Measurements from ENCODE around the gene ELOVL6.

Gene ELOVL6

DNA sequence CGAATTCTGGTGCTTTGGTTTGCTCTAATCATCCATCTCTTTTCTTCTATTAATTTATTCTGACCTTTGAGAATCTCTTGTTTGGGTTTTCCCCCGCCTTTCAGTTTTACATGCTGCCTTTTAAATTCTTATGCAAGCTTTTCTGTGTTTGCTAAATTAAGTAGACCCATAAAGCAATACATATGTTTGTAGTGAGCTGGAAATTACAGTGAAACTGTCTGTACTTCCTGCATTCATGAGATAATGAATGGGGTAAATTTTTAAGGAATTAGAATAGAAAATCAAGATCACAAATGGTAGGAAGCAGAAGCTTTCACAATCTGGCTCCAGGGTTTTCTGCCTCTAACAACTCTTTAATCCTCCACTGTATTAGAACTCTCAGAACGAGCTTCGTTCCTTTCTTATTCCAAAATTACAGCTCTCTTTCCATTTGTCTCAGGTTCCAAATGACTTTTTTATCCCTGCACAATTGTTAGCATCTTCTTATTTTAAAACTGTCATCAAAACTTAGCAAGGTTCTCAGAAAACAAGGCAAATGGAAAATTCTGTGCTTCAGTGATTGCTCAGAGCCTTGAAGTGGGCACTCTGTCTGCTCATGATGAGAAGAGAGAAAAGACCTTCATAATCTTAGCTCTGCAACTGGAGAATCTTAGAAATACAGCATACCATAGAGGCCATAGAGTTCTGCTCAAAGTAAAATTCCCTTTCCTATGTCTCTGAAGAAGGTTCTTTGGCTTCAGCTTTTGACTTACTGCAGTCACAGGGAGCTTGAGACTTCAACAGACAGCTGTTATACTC is 177.6 kb downstream of the ELOVL6 start:
- H3K4me3 ChIP-seq (ENCODE audit: low read length) = no peak overlapping the region
- TF ChIP-seq, protein P1, sequence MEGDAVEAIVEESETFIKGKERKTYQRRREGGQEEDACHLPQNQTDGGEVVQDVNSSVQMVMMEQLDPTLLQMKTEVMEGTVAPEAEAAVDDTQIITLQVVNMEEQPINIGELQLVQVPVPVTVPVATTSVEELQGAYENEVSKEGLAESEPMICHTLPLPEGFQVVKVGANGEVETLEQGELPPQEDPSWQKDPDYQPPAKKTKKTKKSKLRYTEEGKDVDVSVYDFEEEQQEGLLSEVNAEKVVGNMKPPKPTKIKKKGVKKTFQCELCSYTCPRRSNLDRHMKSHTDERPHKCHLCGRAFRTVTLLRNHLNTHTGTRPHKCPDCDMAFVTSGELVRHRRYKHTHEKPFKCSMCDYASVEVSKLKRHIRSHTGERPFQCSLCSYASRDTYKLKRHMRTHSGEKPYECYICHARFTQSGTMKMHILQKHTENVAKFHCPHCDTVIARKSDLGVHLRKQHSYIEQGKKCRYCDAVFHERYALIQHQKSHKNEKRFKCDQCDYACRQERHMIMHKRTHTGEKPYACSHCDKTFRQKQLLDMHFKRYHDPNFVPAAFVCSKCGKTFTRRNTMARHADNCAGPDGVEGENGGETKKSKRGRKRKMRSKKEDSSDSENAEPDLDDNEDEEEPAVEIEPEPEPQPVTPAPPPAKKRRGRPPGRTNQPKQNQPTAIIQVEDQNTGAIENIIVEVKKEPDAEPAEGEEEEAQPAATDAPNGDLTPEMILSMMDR (IDR thresholded peaks at IDR 0.05; ENCODE audit: insufficient read depth, low read depth, low read length, missing control alignments) = no peak
- no peak for DNase-seq (ENCODE audit: low read depth)

- no peak overlapping the region for H3K4me3 ChIP-seq (ENCODE audit: low read length)
- TF ChIP-seq, protein P1 (IDR thresholded peaks at IDR 0.05; ENCODE audit: insufficient read depth, low read depth, low read length, missing control alignments) = no peak
- no peak for DNase-seq (ENCODE audit: low read depth)
Observed at GRCh38 chr4:110020139-110020538, 178.3 kb downstream of the ELOVL6 start.

- TF ChIP-seq, protein P1 (IDR thresholded peaks at IDR 0.05; ENCODE audit: insufficient read depth, low read depth, low read length, missing control alignments) = no peak
- no peak for DNase-seq (ENCODE audit: low read depth)
- H3K4me3 ChIP-seq (ENCODE audit: low read length) = no peak overlapping the region
Observed at GRCh38 chr4:110019153-110019552, 179.3 kb downstream of the ELOVL6 start.

DNA sequence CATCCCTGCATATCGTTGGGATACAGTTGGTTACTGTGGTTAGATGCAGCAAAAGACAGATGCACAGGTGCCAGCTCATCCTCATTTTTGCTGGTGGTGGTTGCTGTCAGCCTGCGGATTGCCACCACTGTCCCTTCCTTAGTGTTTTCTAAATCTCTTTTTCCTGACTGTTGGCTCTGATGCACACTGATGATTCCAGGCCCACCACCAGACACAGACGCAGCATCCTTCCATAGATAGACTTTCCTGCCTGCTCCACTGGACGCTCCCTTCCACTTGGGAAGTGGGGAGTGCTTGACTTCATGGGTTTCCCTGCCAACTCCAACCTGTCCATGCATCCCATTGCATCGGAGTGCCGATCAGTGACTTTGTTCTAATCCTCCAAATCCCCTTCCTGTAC is 184.2 kb downstream of the ELOVL6 start:
- no peak for DNase-seq (ENCODE audit: low read depth)
- TF ChIP-seq, protein P1 (IDR thresholded peaks at IDR 0.05; ENCODE audit: insufficient read depth, low read depth, low read length, missing control alignments) = no peak
- no peak overlapping the region for H3K4me3 ChIP-seq (ENCODE audit: low read length)

DNA sequence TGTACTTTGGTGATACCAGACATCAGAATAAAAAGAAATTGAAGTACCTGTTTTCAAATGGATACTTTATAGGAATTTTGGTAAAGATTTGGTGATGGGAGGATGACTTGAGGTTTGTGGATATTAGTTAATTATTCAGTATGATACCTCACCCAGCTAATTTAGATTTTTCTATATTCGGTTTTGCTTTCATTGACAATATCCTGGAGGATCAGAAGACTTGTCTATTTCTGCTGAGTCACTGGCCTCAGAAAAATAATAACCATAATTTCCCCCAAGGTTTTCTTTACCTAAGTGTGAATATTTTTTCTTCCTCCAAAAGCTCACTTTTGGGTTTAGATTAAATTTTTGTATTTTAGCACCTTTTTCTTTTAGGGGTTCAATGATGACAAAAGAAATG is 185.5 kb downstream of the ELOVL6 start:
- no peak overlapping the region for H3K4me3 ChIP-seq (ENCODE audit: low read length)
- no peak for DNase-seq (ENCODE audit: low read depth)
- TF ChIP-seq, protein P1 (IDR thresholded peaks at IDR 0.05; ENCODE audit: insufficient read depth, low read depth, low read length, missing control alignments) = no peak

GRCh38 chr4:110010797-110011196 is 187.6 kb downstream of the ELOVL6 start:
- no peak overlapping the region for H3K4me3 ChIP-seq (ENCODE audit: low read length)
- no peak for DNase-seq (ENCODE audit: low read depth)
- TF ChIP-seq, protein P1 (IDR thresholded peaks at IDR 0.05; ENCODE audit: insufficient read depth, low read depth, low read length, missing control alignments) = no peak

GRCh38 chr4:110009550-110009949 is 188.9 kb downstream of the ELOVL6 start:
- TF ChIP-seq, protein P1 (IDR thresholded peaks at IDR 0.05; ENCODE audit: insufficient read depth, low read depth, low read length, missing control alignments) = no peak
- DNase-seq (ENCODE audit: low read depth) = no peak
- H3K4me3 ChIP-seq (ENCODE audit: low read length) = no peak overlapping the region

Measured in epithelial cell of esophagus (primary cell).